Prostate gland (tissue), 2 donors: ENCODE results near the gene RFTN2. TPM values are rescaled to one million over a fixed set of nuclear protein-coding genes. Genes with fewer than 3 reads are reported as not detected.

Experiments used
- DNase-seq: peaks from one replicate; pipeline ENCODE4 v3.0.0-alpha.2; 2019; ENCODE audit warnings: low spot score
- H3K27ac ChIP-seq, 2 donors: fragments of 200-600 bp; sonication (generic); 2 replicates each; pipeline ENCODE4 v1.5.1; 2017 to 2019
- H3K27me3 ChIP-seq: fragments of 200-600 bp; sonication (generic); replicated peaks from 2 replicates; pipeline ENCODE4 v1.5.1; 2019; ENCODE audit not compliant: insufficient read depth
- H3K36me3 ChIP-seq, 2 donors: fragments of 200-600 bp; sonication (generic); 1 replicate in 1 of 2; 2 replicates in 1 of 2; pipeline versions ENCODE4 v1.5.1 to v1.8.1; 2017 to 2019
- H3K4me1 ChIP-seq: fragments of 200-600 bp; sonication (generic); replicated peaks from 2 replicates; pipeline ENCODE4 v1.5.1; 2019
- H3K4me3 ChIP-seq, 2 donors: fragments of 200-600 bp; sonication (generic); 2 replicates each; pipeline ENCODE4 v1.5.1; 2017 to 2019
- H3K9me3 ChIP-seq: fragments of 200-600 bp; sonication (generic); 2 replicates; pipeline ENCODE4 v1.5.1; 2017
- CTCF ChIP-seq, 4 experiments: fragments of 200-600 bp in 2 of 4; fragments of 450-650 bp in 2 of 4; sonication (generic) in 2 of 4; IDR thresholded peaks; 1 replicate in 3 of 4; 2 replicates in 1 of 4; pipeline ENCODE4 v1.5.1; 2016 to 2019; ENCODE audit warnings: antibody characterized with exemption in 4 of 4, mild to moderate bottlenecking in 2 of 4, moderate library complexity in 2 of 4
- POLR2A ChIP-seq: fragments of 450-650 bp; IDR thresholded peaks from one replicate; pipeline ENCODE4 v1.6.1; 2016; ENCODE audit warnings: antibody characterized with exemption, mild to moderate bottlenecking
- POLR2AphosphoS5 ChIP-seq: sonication (generic); formaldehyde crosslinking; IDR thresholded peaks from one replicate; pipeline ENCODE4 v1.6.1; 2017; ENCODE audit warnings: antibody characterized with exemption
- WGBS: methylation state at CpG from one replicate; pipeline ENCODE4 v1.1.5; 2018; 5-methylcytosine and 5-hydroxymethylcytosine counted together
- intact Hi-C: fragments of 100-400 bp; cut with DNase I; formaldehyde crosslinking; loops from one replicate; pipeline ENCODE4 v1.14.2; 2022
- small RNA-seq, 2 donors: library from RNA; depleted of rRNA; stranded (forward); fragments of <200 nt; gene quantifications; one replicate each; pipeline ENCODE3, GENCODE V24; 2016
- total RNA-seq, 2 donors: library from RNA; depleted of rRNA; stranded (reverse); fragments of >200 nt; gene quantifications; one replicate each; pipeline ENCODE4 v1.1.0, GENCODE V29; 2016

RFTN2 gene
- total RNA-seq, 2 donors from 2014 or later = 2.3 to 17.5 TPM

GRCh38 chr2:197547163-197547900 lies 128.1 kb downstream of the RFTN2 start:
- no peak overlapping the region for H3K27ac ChIP-seq
- no peaks in the 10 kb centered on the region for H3K27me3 ChIP-seq
- H3K36me3 ChIP-seq = no peaks in the 10 kb centered on the region
- no peak for TF ChIP-seq CTCF (IDR thresholded peaks at IDR 0.05)
- no peak for TF ChIP-seq POLR2A
- no peak for TF ChIP-seq POLR2AphosphoS5
- no peak for DNase-seq
- intact Hi-C loops = no loop called here
- no peaks in the 10 kb centered on the region for H3K9me3 ChIP-seq
- H3K4me3 ChIP-seq = no peak overlapping the region
- no peaks in the 10 kb centered on the region for H3K4me1 ChIP-seq
- WGBS = 85% methylated on average over 5 of the region's 5 CpGs

GRCh38 chr2:197543206-197543605 lies 132.2 kb downstream of the RFTN2 start:
- Histone ChIP-seq H3K27ac (no peak overlapping the region), H3K4me1 (no peaks in the 10 kb centered on the region), H3K36me3 (no peaks in the 10 kb centered on the region), H3K27me3 (no peaks in the 10 kb centered on the region), H3K9me3 (no peaks in the 10 kb centered on the region), H3K4me3 (no peak overlapping the region)
- TF ChIP-seq POLR2A (no peak), POLR2AphosphoS5 (no peak), CTCF (IDR thresholded peaks at IDR 0.05) (no peak)
- WGBS = 88% methylated on average over 3 of the region's 3 CpGs
- intact Hi-C loops = no loop called here
- no peak for DNase-seq

- H3K27ac ChIP-seq = no peak overlapping the region
- no peaks in the 10 kb centered on the region for H3K4me1 ChIP-seq
- DNase-seq = no peak
- intact Hi-C loops = no loop called here
- H3K4me3 ChIP-seq = no peak overlapping the region
- no peaks in the 10 kb centered on the region for H3K27me3 ChIP-seq
- TF ChIP-seq CTCF (IDR thresholded peaks at IDR 0.05) (no peak), POLR2A (no peak), POLR2AphosphoS5 (no peak)
- WGBS = 75% methylated on average over 1 of the region's 1 CpG
- no peaks in the 10 kb centered on the region for H3K36me3 ChIP-seq
- no peaks in the 10 kb centered on the region for H3K9me3 ChIP-seq
These were observed 135.7 kb downstream of the RFTN2 start for GRCh38 chr2:197539734-197540133.

GRCh38 chr2:197538412-197538811 lies 137.0 kb downstream of the RFTN2 start:
- WGBS = 57% methylated on average over 2 of the region's 2 CpGs
- no peaks in the 10 kb centered on the region for H3K27me3 ChIP-seq
- H3K27ac ChIP-seq = no peak overlapping the region
- intact Hi-C loops = no loop called here
- H3K4me3 ChIP-seq = no peak overlapping the region
- H3K4me1 ChIP-seq = no peaks in the 10 kb centered on the region
- DNase-seq = no peak
- no peaks in the 10 kb centered on the region for H3K9me3 ChIP-seq
- H3K36me3 ChIP-seq = no peaks in the 10 kb centered on the region
- TF ChIP-seq POLR2AphosphoS5 (no peak), CTCF (IDR thresholded peaks at IDR 0.05) (no peak)

Small RNA genes within 50 kb of the gene (small RNA-seq; reads per million reads assigned to genes)
- gene AC020550.1 = 0 reads per million in 2 donors

Other genes starting within 250 kb of the RFTN2 start
- 100 to 1,000 TPM; 197 to 250 TPM for gene SF3B1, start 240.6 kb downstream of the RFTN2 start, total RNA-seq
- 10 to 100 TPM; 18.7 to 20.1 TPM for gene COQ10B, start 222.0 kb downstream of the RFTN2 start, total RNA-seq
- 100 to 1,000 TPM in 1 of 2 donors, 10 to 100 TPM in 1; 95.5 to 110 TPM for gene HSPD1, start 175.7 kb downstream of the RFTN2 start, total RNA-seq
- gene HSPE1, start 175.2 kb downstream of the RFTN2 start, total RNA-seq = 100 to 1,000 TPM in 1 of 2 donors, 10 to 100 TPM in 1; 57.0 to 139 TPM
- gene MOB4, start 159.5 kb downstream of the RFTN2 start, total RNA-seq = 10 to 100 TPM; 13.7 to 23.4 TPM
- 1 to 10 TPM; 5.9 to 6.9 TPM for gene MARS2, start 29.8 kb upstream of the RFTN2 start, total RNA-seq
- 10 to 100 TPM in 1 of 2 donors, not detected in 1; 13.9 TPM for gene BOLL, start 109.7 kb upstream of the RFTN2 start, total RNA-seq
- 1 to 10 TPM; 6.7 to 6.8 TPM for gene PLCL1, start 129.0 kb upstream of the RFTN2 start, total RNA-seq